SK-N-SH (cell line): ENCODE results near the gene SLC35D2. TPM values are rescaled to one million over a fixed set of nuclear protein-coding genes. Genes with fewer than 3 reads are reported as not detected.

Source experiments
- CTCF ChIA-PET: fragments of 300-600, 350-600 bp; formaldehyde crosslinking; extraction: SDS; loops from one replicate; lab custom pipeline; 2021; lab: Yijun Ruan, JAX
- POLR2A ChIA-PET: fragments of 350-600 bp; sonication (Branson Sonifier 250); formaldehyde crosslinking; extraction: SDS; loops from one replicate; lab custom pipeline; 2020; ENCODE audit warnings: antibody characterized with exemption, inconsistent platforms; lab: Yijun Ruan, JAX
- DNase-seq: peaks from one replicate; pipeline ENCODE4 v3.0.0; 2012
- H2AFZ ChIP-seq: fragments of 200-600 bp; sonication (generic); 2 replicates; pipeline ENCODE4 v1.8.1; 2016; ENCODE audit warnings: antibody characterized with exemption, mild to moderate bottlenecking, low read depth
- H3F3A ChIP-seq: fragments of 200-600 bp; sonication (generic); replicated peaks from 2 replicates; pipeline ENCODE3; 2016; ENCODE audit warnings: antibody characterized with exemption, mild to moderate bottlenecking; ENCODE audit not compliant: insufficient read depth
- H3K27ac ChIP-seq, 2 experiments: fragments of 200-500 bp in 1 of 2; fragments of 200-600 bp in 1 of 2; sonication (Bioruptor generic) in 1 of 2; sonication (generic), shearing (Covaris generic) in 1 of 2; 2 replicates each; pipeline versions ENCODE4 v1.5.1 to v1.6.1; 2014 to 2016; ENCODE audit warnings: low read depth in 2 of 2, inconsistent platforms in 1 of 2, low read length in 1 of 2, mild to moderate bottlenecking in 1 of 2, mixed read lengths in 1 of 2
- H3K27me3 ChIP-seq: fragments of 200-600 bp; sonication (generic), shearing (Covaris generic); 2 replicates; pipeline ENCODE4 v1.6.1; 2016; ENCODE audit warnings: mixed run types; ENCODE audit not compliant: insufficient read depth
- H3K36me3 ChIP-seq, 2 experiments: fragments of 200-500 bp in 1 of 2; fragments of 200-600 bp in 1 of 2; sonication (Bioruptor generic) in 1 of 2; sonication (generic) in 1 of 2; replicated peaks in 1 of 2; 2 replicates each; pipeline versions ENCODE3 to v1.5.1; 2014 to 2016; ENCODE audit warnings: low read length in 1 of 2, mild to moderate bottlenecking in 1 of 2; ENCODE audit not compliant: insufficient read depth in 2 of 2, control insufficient read depth in 1 of 2
- H3K4me1 ChIP-seq, 2 experiments: fragments of 200-500 bp in 1 of 2; fragments of 200-600 bp in 1 of 2; sonication (Bioruptor generic) in 1 of 2; sonication (generic), shearing (Covaris generic) in 1 of 2; 2 replicates each; pipeline versions ENCODE4 v1.5.1 to v1.6.1; 2014 to 2016; ENCODE audit warnings: low read depth in 1 of 2, low read length in 1 of 2, mixed run types in 1 of 2; ENCODE audit not compliant: insufficient read depth in 2 of 2, control insufficient read depth in 1 of 2
- H3K4me2 ChIP-seq: fragments of 200-600 bp; sonication (generic), shearing (Covaris generic); 2 replicates; pipeline ENCODE4 v1.6.1; 2017; ENCODE audit warnings: mixed run types
- H3K4me3 ChIP-seq, 2 experiments: fragments of 200-500 bp in 1 of 2; fragments of 200-600 bp in 1 of 2; sonication (Bioruptor generic) in 1 of 2; sonication (generic), shearing (Covaris generic) in 1 of 2; 2 replicates each; pipeline versions ENCODE4 v1.5.1 to v1.8.1; 2014 to 2016; ENCODE audit warnings: low read depth in 2 of 2, inconsistent platforms in 1 of 2, low read length in 1 of 2, mild to moderate bottlenecking in 1 of 2, mixed read lengths in 1 of 2, moderate library complexity in 1 of 2
- H3K79me2 ChIP-seq: fragments of 200-600 bp; sonication (generic); 2 replicates; pipeline ENCODE4 v1.8.1; 2017; ENCODE audit warnings: mild to moderate bottlenecking; ENCODE audit not compliant: insufficient read depth
- H3K9ac ChIP-seq: fragments of 200-600 bp; sonication (generic); 2 replicates; pipeline ENCODE4 v1.6.1; 2017; ENCODE audit warnings: mixed run types
- H3K9me2 ChIP-seq: fragments of 200-600 bp; sonication (generic); 2 replicates; pipeline ENCODE4 v1.6.1; 2017; ENCODE audit warnings: mixed run types
- H3K9me3 ChIP-seq: fragments of 200-600 bp; sonication (generic); 2 replicates; pipeline ENCODE4 v1.6.1; 2017; ENCODE audit warnings: mixed run types, mild to moderate bottlenecking, moderate library complexity
- H4K20me1 ChIP-seq: fragments of 200-600 bp; sonication (generic); 2 replicates; pipeline ENCODE4 v1.6.1; 2017; ENCODE audit warnings: mild to moderate bottlenecking, mixed run types; ENCODE audit not compliant: insufficient read depth
- EP300 ChIP-seq, 2 experiments: IDR thresholded peaks; 2 replicates each; pipeline versions ENCODE4 v1.4.0 to v1.6.1; 2012; ENCODE audit warnings: borderline replicate concordance in 1 of 2, low read depth in 1 of 2, low read length in 1 of 2
- EZH2phosphoT487 ChIP-seq: fragments of 200-600 bp; sonication (generic); IDR thresholded peaks from 2 replicates; pipeline ENCODE4 v1.6.1; 2017; ENCODE audit warnings: low read depth, mixed run types, mild to moderate bottlenecking, antibody characterized with exemption, moderate library complexity, borderline replicate concordance
- FOSL2 ChIP-seq: IDR thresholded peaks from 2 replicates; pipeline ENCODE4 v1.4.0; 2012; ENCODE audit warnings: low read depth, mild to moderate bottlenecking, moderate library complexity, borderline replicate concordance
- FOXM1 ChIP-seq: IDR thresholded peaks from 2 replicates; pipeline ENCODE4 v1.4.0; 2012; ENCODE audit warnings: low read depth, mild to moderate bottlenecking
- MXI1 ChIP-seq: IDR thresholded peaks from 2 replicates; pipeline ENCODE4 v1.6.1; 2012; ENCODE audit warnings: mild to moderate bottlenecking, low read depth, low read length, improper control_type of control experiment
- NFIC ChIP-seq: IDR thresholded peaks from 2 replicates; pipeline ENCODE4 v1.4.0; 2012; ENCODE audit warnings: borderline replicate concordance
- RAD21 ChIP-seq: IDR thresholded peaks from 2 replicates; pipeline ENCODE4 v1.6.1; 2012; ENCODE audit warnings: mild to moderate bottlenecking, low read length
- SMC3 ChIP-seq: IDR thresholded peaks from 2 replicates; pipeline ENCODE4 v1.6.1; 2012; ENCODE audit warnings: low read depth, low read length, improper control_type of control experiment
- YY1 ChIP-seq: IDR thresholded peaks from 2 replicates; pipeline ENCODE4 v1.4.0; 2012; ENCODE audit warnings: low read depth, mild to moderate bottlenecking
- WGBS: methylation state at CpG from one replicate; pipeline ENCODE4 v1.1.6; 2017; ENCODE audit warnings: low lambda C conversion rate; 5-methylcytosine and 5-hydroxymethylcytosine counted together
- polyA plus RNA-seq, 3 experiments: library from polyadenylated mRNA; depleted of rRNA; stranded (reverse); fragments of >200 nt; gene quantifications; 2 replicates each; pipeline ENCODE4 v1.2.3, GENCODE V29; 2012
- TF ChIP-seq, protein P1 (sequence below): IDR thresholded peaks from 2 replicates; pipeline ENCODE4 v1.4.0; 2012; ENCODE audit warnings: low read depth, borderline replicate concordance
- TF ChIP-seq, protein P2 (sequence below): IDR thresholded peaks from 2 replicates; pipeline ENCODE4 v1.6.1; 2012; ENCODE audit warnings: mild to moderate bottlenecking, low read depth, low read length, moderate library complexity
- TF ChIP-seq, protein P3 (sequence below): fragments of 150-350 bp; IDR thresholded peaks from 2 replicates; pipeline ENCODE4 v1.6.1; 2017; ENCODE audit warnings: antibody characterized with exemption, low read length, low read depth, borderline replicate concordance
- TF ChIP-seq, protein P4 (sequence below): fragments of 200-600 bp; sonication (generic); IDR thresholded peaks from 2 replicates; pipeline ENCODE4 v1.6.1; 2017; ENCODE audit warnings: antibody characterized with exemption, mild to moderate bottlenecking, moderate library complexity
- TF ChIP-seq, protein P5 (sequence below): IDR thresholded peaks from 2 replicates; pipeline ENCODE4; 2012

The SLC35D2 gene
- polyA plus RNA-seq, 1 of the 3 experiments (the other 2 are of a cell fraction), result 26.1 TPM

DNA sequence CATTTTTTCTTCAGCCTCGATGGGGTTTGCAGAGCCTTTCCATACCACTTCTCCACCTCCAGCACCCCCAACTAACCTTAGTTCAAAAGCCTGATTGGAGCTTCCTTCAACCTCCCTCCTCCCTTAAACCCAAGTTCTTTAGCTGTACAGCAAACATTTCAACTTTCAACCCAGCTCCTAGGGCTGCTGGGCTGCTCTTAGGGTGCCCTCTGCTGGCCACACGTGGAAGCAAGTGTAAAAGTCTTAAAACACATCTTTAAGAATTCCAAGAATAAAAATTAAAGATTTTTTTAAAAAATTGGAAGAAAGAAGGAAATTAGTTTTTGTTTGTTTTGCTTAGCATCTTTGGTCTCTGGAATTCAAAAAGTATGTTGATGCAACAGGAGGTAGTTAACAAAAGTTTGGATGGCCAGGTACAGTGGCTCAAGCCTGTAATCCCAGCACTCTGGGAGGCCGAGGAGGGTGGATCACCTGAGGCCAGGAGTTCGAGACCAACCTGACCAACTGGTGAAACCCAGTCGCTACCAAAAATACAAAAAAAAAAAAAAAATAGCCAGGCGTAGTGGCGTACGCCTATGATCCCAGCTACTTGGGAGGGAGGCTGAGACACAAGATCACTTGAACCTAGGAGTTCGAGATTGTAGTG, 66.1 kb downstream of the SLC35D2 start:
- no peak overlapping the region for H3K9ac ChIP-seq

More for the DNA sequence above, 66.1 kb downstream of the SLC35D2 start:
- H3K9me2 ChIP-seq, result no peaks in the 10 kb centered on the region
- ChIA-PET POLR2A (no interaction called here), CTCF (interaction anchor here (0.6 to 7.6 kb wide), 35 partner anchors 9 to 1028 kb away, joined by 3 to 71 read pairs (median 4); partner anchors contain the start of genes HSD17B3 and SLC35D2)
- TF ChIP-seq, protein P1, sequence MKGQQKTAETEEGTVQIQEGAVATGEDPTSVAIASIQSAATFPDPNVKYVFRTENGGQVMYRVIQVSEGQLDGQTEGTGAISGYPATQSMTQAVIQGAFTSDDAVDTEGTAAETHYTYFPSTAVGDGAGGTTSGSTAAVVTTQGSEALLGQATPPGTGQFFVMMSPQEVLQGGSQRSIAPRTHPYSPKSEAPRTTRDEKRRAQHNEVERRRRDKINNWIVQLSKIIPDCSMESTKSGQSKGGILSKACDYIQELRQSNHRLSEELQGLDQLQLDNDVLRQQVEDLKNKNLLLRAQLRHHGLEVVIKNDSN, result no peak
- no peak for TF ChIP-seq MXI1
- no peak for TF ChIP-seq FOSL2
- TF ChIP-seq RAD21, result peak; percentile 92
- TF ChIP-seq EZH2phosphoT487, result no peak
- TF ChIP-seq, protein P2, sequence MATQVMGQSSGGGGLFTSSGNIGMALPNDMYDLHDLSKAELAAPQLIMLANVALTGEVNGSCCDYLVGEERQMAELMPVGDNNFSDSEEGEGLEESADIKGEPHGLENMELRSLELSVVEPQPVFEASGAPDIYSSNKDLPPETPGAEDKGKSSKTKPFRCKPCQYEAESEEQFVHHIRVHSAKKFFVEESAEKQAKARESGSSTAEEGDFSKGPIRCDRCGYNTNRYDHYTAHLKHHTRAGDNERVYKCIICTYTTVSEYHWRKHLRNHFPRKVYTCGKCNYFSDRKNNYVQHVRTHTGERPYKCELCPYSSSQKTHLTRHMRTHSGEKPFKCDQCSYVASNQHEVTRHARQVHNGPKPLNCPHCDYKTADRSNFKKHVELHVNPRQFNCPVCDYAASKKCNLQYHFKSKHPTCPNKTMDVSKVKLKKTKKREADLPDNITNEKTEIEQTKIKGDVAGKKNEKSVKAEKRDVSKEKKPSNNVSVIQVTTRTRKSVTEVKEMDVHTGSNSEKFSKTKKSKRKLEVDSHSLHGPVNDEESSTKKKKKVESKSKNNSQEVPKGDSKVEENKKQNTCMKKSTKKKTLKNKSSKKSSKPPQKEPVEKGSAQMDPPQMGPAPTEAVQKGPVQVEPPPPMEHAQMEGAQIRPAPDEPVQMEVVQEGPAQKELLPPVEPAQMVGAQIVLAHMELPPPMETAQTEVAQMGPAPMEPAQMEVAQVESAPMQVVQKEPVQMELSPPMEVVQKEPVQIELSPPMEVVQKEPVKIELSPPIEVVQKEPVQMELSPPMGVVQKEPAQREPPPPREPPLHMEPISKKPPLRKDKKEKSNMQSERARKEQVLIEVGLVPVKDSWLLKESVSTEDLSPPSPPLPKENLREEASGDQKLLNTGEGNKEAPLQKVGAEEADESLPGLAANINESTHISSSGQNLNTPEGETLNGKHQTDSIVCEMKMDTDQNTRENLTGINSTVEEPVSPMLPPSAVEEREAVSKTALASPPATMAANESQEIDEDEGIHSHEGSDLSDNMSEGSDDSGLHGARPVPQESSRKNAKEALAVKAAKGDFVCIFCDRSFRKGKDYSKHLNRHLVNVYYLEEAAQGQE, result no peak
- no peak for TF ChIP-seq YY1
- TF ChIP-seq, protein P3, sequence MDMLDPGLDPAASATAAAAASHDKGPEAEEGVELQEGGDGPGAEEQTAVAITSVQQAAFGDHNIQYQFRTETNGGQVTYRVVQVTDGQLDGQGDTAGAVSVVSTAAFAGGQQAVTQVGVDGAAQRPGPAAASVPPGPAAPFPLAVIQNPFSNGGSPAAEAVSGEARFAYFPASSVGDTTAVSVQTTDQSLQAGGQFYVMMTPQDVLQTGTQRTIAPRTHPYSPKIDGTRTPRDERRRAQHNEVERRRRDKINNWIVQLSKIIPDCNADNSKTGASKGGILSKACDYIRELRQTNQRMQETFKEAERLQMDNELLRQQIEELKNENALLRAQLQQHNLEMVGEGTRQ, result no peak
- TF ChIP-seq, protein P4, sequence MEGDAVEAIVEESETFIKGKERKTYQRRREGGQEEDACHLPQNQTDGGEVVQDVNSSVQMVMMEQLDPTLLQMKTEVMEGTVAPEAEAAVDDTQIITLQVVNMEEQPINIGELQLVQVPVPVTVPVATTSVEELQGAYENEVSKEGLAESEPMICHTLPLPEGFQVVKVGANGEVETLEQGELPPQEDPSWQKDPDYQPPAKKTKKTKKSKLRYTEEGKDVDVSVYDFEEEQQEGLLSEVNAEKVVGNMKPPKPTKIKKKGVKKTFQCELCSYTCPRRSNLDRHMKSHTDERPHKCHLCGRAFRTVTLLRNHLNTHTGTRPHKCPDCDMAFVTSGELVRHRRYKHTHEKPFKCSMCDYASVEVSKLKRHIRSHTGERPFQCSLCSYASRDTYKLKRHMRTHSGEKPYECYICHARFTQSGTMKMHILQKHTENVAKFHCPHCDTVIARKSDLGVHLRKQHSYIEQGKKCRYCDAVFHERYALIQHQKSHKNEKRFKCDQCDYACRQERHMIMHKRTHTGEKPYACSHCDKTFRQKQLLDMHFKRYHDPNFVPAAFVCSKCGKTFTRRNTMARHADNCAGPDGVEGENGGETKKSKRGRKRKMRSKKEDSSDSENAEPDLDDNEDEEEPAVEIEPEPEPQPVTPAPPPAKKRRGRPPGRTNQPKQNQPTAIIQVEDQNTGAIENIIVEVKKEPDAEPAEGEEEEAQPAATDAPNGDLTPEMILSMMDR, result peak; percentile 99
- no peak for TF ChIP-seq EP300 (IDR thresholded peaks at IDR 0.05; ENCODE audit: borderline replicate concordance in 1 of 2, low read depth in 1 of 2, low read length in 1 of 2)
- no peak for TF ChIP-seq FOXM1
- TF ChIP-seq, protein P5, sequence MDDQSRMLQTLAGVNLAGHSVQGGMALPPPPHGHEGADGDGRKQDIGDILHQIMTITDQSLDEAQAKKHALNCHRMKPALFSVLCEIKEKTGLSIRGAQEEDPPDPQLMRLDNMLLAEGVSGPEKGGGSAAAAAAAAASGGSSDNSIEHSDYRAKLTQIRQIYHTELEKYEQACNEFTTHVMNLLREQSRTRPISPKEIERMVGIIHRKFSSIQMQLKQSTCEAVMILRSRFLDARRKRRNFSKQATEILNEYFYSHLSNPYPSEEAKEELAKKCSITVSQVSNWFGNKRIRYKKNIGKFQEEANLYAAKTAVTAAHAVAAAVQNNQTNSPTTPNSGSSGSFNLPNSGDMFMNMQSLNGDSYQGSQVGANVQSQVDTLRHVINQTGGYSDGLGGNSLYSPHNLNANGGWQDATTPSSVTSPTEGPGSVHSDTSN, result no peak
- peak; percentile 79 for TF ChIP-seq SMC3
- TF ChIP-seq NFIC, result no peak
- no peak overlapping the region for H2AFZ ChIP-seq
- no peaks in the 10 kb centered on the region for H3K4me1 ChIP-seq
- 54% methylated on average over 9 of the region's 9 CpGs for WGBS
- H3K4me2 ChIP-seq, result no peak overlapping the region
- no peak overlapping the region for H3K27ac ChIP-seq
- H3K36me3 ChIP-seq, result peaks cover 0 to 13% of the 10 kb centered on the region in 2 experiments
- H3K79me2 ChIP-seq, result no peaks in the 10 kb centered on the region
- H3K9me3 ChIP-seq, result no peaks in the 10 kb centered on the region
- DNase-seq, result peak; percentile 73
- H3F3A ChIP-seq, result no peaks in the 10 kb centered on the region
- no peak overlapping the region; a peak in 1 of 4 replicates for H3K4me3 ChIP-seq
- H4K20me1 ChIP-seq, result no peaks in the 10 kb centered on the region
- H3K27me3 ChIP-seq, result no peaks in the 10 kb centered on the region
